ENCODE results near the gene PTPRJ.

GRCh38 chr11:48080301-48080861 is 100.0 kb downstream of the PTPRJ start:
- no peak for TF ChIP-seq CTCF (IDR thresholded peaks at IDR 0.05 in 8 of 11, conservative IDR thresholded peaks at IDR 0.05 in 3 of 11)
- no peak for TF ChIP-seq POLR2A (IDR thresholded peaks at IDR 0.05)
